SU-DHL-6 (cell line): ENCODE results near the gene PVALEF.

Source experiments
- CTCF ChIP-seq: fragments of 200-600 bp; sonication (generic); IDR thresholded peaks from one replicate; pipeline ENCODE4 v1.5.1; 2017; ENCODE audit warnings: antibody characterized with exemption, mild to moderate bottlenecking, low read length, moderate library complexity; ENCODE audit not compliant: insufficient read depth, poor library complexity, severe bottlenecking
- EZH2phosphoT487 ChIP-seq: fragments of 200-600 bp; sonication (generic), shearing (Covaris generic); conservative IDR thresholded peaks from 2 replicates; pipeline ENCODE4 v1.6.1; 2018; ENCODE audit warnings: mild to moderate bottlenecking, antibody characterized with exemption, low read length, moderate library complexity, mixed read lengths

GRCh38 chr17:81197831-81198490 is 32.7 kb downstream of the PVALEF start:
- TF ChIP-seq CTCF (no peak), EZH2phosphoT487 (no peak)
